HCT116 (cell line): ENCODE results near the gene DYDC1.

Experiments
- POLR2A ChIP-seq: IDR thresholded peaks from 2 replicates; pipeline ENCODE4 v1.7.0; 2011; ENCODE audit warnings: borderline replicate concordance; ENCODE audit not compliant: insufficient read depth, insufficient read length; ENCODE audit errors: extremely low read depth
- RAD21 ChIP-seq: IDR thresholded peaks from 2 replicates; pipeline ENCODE4 v1.6.1; 2012; ENCODE audit warnings: low read depth, mild to moderate bottlenecking
- TCF7L2 ChIP-seq: IDR thresholded peaks from 2 replicates; pipeline ENCODE4 v1.7.0; 2011; ENCODE audit warnings: borderline replicate concordance, inconsistent platforms; ENCODE audit not compliant: insufficient read depth, insufficient read length; ENCODE audit errors: extremely low read depth
- TF ChIP-seq, protein P1 (sequence below), 3 experiments: fragments of 200-600 bp in 1 of 3; sonication (generic) in 1 of 3; IDR thresholded peaks in 2 of 3; conservative IDR thresholded peaks in 1 of 3; 2 replicates each; pipeline ENCODE4 v1.5.1; 2012 to 2017; ENCODE audit warnings: low read depth in 2 of 3, low read length in 2 of 3, antibody characterized with exemption in 1 of 3, borderline replicate concordance in 1 of 3, control low read depth in 1 of 3, mild to moderate bottlenecking in 1 of 3, mixed read lengths in 1 of 3, mixed run types in 1 of 3, moderate library complexity in 1 of 3; ENCODE audit not compliant: insufficient read depth in 1 of 3
- TF ChIP-seq, protein P2 (sequence below): IDR thresholded peaks from 2 replicates; pipeline ENCODE4 v1.6.1; 2012

DNA sequence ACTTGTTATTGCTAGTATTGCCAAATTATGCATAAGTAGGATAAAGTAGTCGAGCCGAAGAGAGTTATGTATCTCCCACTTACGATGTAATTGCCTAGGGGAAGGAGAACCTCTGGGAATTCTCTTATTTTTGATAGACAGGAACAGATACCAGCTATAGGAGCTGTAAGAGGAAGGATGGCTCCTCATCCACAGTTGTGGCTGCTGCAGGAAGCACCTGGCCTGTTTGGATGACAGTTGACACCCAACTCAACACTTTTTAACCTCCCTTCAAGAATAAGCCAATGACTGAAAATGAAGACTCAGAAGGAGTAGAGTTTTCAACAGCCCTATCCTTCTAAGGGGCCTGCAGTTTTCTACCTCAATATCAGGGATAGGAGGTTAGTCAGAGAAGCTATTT lies 6.3 kb downstream of the DYDC1 start:
- TF ChIP-seq, protein P1, sequence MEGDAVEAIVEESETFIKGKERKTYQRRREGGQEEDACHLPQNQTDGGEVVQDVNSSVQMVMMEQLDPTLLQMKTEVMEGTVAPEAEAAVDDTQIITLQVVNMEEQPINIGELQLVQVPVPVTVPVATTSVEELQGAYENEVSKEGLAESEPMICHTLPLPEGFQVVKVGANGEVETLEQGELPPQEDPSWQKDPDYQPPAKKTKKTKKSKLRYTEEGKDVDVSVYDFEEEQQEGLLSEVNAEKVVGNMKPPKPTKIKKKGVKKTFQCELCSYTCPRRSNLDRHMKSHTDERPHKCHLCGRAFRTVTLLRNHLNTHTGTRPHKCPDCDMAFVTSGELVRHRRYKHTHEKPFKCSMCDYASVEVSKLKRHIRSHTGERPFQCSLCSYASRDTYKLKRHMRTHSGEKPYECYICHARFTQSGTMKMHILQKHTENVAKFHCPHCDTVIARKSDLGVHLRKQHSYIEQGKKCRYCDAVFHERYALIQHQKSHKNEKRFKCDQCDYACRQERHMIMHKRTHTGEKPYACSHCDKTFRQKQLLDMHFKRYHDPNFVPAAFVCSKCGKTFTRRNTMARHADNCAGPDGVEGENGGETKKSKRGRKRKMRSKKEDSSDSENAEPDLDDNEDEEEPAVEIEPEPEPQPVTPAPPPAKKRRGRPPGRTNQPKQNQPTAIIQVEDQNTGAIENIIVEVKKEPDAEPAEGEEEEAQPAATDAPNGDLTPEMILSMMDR (IDR thresholded peaks at IDR 0.05 in 2 of 3, conservative IDR thresholded peaks at IDR 0.05 in 1 of 3; ENCODE audit: borderline replicate concordance in 1 of 3, insufficient read depth in 1 of 3, low read depth in 2 of 3, low read length in 2 of 3) = no peak
- TF ChIP-seq, protein P2, sequence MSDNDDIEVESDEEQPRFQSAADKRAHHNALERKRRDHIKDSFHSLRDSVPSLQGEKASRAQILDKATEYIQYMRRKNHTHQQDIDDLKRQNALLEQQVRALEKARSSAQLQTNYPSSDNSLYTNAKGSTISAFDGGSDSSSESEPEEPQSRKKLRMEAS = no peak
- no peak for TF ChIP-seq TCF7L2
- no peak for TF ChIP-seq RAD21
- no peak for TF ChIP-seq POLR2A
